Psoas muscle (tissue), 7 donors: ENCODE results near the gene PPIC. TPM values are rescaled to one million over a fixed set of nuclear protein-coding genes. Genes with fewer than 3 reads are reported as not detected.

Source experiments
- polyA plus RNA-seq, 3 donors: library from polyadenylated mRNA; stranded (reverse); fragments of 200-250 nt; gene quantifications; one replicate each; pipeline ENCODE4 v1.2.3, GENCODE V29; 2013
- total RNA-seq, 4 donors: library from RNA; stranded (reverse); fragmentation: NEBNext Ultra II Directional in 2 of 4; extraction: Animal tissue kit (Norgen Biotek cat#: 25700) in 2 of 4; gene quantifications; one replicate each; pipeline versions ENCODE4 v1.2.1 to v1.2.4, GENCODE V29; 2021 to 2023
- donor health status: healthy with polysubstance abuse.
- donor health status: DM: no; HTN: no; CAD: no; lungs with moderate emphysema.
- donor health status: Bipolar disorder and iron deficiency.
- donor health status: healthy.
- donor health status: DM: no; HTN: no; CAD: no.
- donor health status: DM: no; HTN: no; CAD: no.
- donor health status: DM: yes; HTN: yes; CAD: no.

PPIC gene
- total and polyA plus RNA-seq, 7 donors: 13.7 to 36.5 (median 23.7) TPM

Other genes with a start within 250 kb of the PPIC start
- gene SNX24, start 191.1 kb downstream of the PPIC start, total RNA-seq: 10 to 100 TPM in 2 of 4 donors, 1 to 10 TPM in 2; 8.8 to 11.9 (median 10.0) TPM
- gene SNX24, start 191.1 kb downstream of the PPIC start, polyA plus RNA-seq: 10 to 100 TPM in 1 of 3 donors, 1 to 10 TPM in 2; 7.5 to 10.7 (median 10.0) TPM
- gene PRDM6, start 52.5 kb upstream of the PPIC start, total RNA-seq: under 1 TPM in 3 of 4 donors, not detected in 1; 0.06 to 0.83 (median 0.56) TPM
- gene PRDM6, start 52.5 kb upstream of the PPIC start, polyA plus RNA-seq: under 1 TPM; 0.03 to 0.13 (median 0.09) TPM